A673 (cell line): Measurements from ENCODE around the gene PER3.

Experiments
- EZH2 ChIP-seq: fragments of 200-600 bp; sonication (generic); IDR thresholded peaks from 2 replicates; pipeline ENCODE4 v1.6.1; 2017; ENCODE audit warnings: borderline replicate concordance, low read depth, mild to moderate bottlenecking, mixed read lengths, antibody characterized with exemption, low read length; ENCODE audit not compliant: poor library complexity, severe bottlenecking
- TF ChIP-seq, protein P1 (sequence below): fragments of 300-800, 200-600 bp; sonication (generic); conservative IDR thresholded peaks from 2 replicates; pipeline ENCODE4 v1.5.1; 2017; ENCODE audit warnings: low read depth, mild to moderate bottlenecking, antibody characterized with exemption, low read length, moderate library complexity, mixed read lengths

- TF ChIP-seq, protein P1, sequence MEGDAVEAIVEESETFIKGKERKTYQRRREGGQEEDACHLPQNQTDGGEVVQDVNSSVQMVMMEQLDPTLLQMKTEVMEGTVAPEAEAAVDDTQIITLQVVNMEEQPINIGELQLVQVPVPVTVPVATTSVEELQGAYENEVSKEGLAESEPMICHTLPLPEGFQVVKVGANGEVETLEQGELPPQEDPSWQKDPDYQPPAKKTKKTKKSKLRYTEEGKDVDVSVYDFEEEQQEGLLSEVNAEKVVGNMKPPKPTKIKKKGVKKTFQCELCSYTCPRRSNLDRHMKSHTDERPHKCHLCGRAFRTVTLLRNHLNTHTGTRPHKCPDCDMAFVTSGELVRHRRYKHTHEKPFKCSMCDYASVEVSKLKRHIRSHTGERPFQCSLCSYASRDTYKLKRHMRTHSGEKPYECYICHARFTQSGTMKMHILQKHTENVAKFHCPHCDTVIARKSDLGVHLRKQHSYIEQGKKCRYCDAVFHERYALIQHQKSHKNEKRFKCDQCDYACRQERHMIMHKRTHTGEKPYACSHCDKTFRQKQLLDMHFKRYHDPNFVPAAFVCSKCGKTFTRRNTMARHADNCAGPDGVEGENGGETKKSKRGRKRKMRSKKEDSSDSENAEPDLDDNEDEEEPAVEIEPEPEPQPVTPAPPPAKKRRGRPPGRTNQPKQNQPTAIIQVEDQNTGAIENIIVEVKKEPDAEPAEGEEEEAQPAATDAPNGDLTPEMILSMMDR, result no peak
- TF ChIP-seq EZH2, result no peak
Observed at GRCh38 chr1:7770669-7770996, 13.5 kb upstream of the PER3 start.
